ENCODE data around the gene PIGQ.

PIGQ gene

DNA sequence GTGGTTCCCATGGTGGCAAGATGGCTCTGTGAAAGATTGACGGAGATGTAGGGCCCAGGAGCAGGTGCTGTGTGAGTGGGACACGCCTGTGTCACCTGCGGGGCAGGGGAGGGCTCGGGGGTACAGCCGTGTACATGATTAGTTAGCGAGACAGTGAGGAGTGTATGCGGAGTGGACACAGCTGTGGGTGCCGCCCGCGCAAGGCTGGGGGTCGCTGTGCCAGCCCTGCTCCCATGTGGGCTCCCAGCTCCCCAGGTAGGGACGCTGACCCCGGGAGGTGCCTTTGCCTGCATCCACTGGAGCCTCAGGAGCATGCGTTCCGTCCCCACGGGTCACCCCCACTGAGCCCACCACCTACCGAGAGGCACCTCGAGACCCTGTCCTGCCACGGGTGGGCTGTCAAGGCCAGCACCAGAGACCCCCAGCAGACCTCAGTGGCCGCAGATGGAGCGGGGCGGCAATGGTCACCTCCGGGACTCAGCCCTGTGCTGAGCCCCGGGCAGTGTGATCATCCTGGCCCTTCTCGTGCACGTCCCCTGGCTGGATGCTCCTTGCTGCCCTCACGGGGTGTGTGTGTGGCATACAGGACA lies 34.8 kb upstream of the PIGQ start:
- no peak for DNase-seq

DNA sequence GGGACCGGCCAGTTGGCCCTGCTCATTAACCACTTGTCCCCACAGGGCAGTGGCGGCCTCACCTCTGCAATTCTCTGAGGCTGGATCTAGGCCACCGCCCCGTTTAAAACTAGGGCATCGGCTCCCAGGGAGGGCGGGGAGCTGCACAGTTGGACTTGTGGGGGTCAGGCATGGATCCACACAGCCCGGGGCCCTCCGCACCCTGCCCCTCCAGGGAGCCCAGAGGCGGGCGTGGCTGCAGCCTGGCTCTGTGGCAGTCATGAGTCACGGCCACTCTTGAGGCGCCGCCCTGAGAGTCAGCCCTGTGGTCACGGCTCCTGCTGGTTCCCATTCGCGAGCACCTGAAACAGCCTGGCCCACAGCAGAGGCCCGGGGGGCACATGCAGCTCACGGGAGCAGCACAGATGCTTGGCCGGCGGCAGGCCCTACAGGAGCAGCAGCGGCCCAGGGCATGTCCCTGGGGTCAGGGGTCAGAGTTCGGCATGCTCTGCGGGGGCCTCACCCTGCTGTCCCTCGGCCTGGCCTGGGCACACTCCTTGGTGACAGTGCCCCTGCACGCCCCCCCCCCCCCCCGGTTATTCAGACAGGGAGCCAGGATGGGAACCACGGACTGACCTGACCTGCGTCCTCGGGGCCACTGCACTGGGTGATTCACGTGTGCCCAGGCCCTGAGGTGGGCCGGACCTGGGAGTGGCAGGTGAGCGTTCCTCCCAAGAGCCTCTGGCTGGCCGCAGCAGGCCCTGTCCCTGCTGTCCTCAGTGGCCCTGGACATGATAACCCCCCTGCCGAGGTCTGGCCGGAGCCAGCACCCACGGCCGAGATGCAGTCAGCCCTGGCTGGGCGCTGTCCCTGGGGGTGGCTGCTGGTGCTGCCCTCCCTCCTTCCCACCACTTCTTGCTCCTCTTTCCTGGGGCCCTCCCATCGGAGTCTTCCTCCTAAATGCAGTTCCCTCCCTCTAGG lies 34.0 kb upstream of the PIGQ start:
- no peak for DNase-seq

DNA sequence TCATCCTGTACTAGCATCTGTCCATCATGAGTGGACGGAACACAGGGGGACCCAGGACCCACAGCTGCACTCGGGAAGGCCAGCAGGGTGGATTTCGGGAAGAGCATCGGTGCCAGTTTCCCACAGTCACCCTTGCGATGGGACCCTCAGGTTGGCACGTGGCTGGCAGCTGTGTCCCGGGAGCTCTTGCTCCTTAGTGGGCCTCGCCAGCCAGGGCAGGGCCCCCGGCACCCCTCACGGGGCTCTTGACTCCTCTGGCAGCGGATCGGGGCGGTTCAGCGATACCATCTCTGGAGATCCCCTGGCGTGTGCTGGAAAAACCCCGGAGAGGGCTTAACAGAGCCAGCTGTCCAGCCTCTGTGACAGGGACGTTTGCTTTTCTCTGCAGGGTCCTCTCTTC lies 33.0 kb upstream of the PIGQ start:
- DNase-seq = no peak

DNA sequence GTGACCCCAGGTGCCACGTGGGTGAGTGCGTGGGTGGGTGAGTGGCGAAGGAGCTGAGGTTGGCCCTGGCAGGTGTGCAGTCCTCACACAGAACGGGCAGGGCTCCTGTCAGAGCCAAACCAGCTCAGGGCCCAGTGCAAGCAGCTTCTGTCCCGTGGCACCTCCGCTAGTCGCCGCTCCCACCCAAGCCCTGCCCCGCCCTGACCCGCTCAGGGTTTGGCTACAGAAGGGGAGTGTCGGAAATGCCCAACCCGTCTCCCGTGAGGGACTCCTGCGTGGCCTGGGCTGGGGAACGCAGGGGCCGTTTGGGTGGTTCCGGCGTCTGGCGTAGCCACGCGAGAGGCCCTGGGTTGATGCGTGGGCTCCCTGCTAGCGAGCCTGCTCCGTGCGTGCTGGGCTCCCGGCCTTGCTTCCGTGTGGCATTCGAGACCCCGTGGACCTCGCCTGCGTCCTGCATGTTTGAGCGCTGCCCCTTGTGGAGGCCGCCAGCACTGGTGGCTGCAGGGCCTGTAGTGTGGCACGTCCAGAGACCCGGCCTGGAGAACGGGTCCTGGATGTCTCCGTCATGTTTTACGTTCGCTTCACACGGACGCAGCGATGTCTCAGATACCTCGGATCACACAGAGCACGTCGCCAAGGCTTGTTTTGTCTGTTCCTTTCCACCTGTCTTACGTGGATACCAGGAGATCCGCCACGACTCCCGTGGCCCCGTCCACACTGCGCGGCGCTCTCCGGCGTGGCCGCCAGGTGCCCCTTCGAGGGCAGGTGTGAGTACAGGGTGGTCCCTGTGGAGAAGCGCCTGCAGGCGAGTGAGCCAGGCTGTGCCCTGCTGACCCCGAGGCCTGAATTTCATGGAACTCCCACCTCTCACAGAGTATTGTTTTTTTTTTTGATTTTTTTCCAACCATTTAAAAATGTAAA lies 32.1 kb upstream of the PIGQ start:
- DNase-seq = no peak

DNA sequence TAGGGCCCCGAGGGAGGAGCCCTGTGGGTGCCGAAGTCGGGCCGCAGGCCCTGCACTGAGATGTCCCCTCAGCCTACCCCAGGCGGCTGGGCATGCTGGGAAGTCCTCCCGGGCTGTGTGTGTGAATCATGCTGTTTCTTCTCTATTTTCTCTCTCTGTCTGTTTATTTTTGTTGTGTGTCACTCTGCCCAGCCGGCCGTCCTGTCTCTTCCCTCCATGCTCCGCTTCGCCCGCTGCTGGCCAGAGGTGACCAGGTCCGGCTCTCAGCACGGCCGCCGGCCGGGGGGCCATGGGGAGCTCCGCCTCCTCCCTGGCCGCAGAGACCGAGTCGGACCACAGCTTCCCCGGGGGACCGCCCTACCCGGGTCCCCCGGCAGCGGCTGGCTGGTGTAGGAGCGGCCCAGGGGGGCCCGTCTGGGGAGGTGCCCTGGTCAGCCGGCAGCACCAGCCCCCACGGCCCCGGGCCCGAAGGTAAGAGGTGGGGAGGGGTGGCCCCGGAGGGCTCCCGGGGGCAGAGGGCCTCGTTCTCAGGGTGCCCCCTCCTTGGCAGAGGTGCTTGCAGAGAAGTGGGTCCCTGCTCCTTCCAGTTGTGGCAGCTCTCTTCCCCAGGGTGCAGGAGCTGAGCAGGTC lies 29.8 kb upstream of the PIGQ start:
- DNase-seq = no peak

DNA sequence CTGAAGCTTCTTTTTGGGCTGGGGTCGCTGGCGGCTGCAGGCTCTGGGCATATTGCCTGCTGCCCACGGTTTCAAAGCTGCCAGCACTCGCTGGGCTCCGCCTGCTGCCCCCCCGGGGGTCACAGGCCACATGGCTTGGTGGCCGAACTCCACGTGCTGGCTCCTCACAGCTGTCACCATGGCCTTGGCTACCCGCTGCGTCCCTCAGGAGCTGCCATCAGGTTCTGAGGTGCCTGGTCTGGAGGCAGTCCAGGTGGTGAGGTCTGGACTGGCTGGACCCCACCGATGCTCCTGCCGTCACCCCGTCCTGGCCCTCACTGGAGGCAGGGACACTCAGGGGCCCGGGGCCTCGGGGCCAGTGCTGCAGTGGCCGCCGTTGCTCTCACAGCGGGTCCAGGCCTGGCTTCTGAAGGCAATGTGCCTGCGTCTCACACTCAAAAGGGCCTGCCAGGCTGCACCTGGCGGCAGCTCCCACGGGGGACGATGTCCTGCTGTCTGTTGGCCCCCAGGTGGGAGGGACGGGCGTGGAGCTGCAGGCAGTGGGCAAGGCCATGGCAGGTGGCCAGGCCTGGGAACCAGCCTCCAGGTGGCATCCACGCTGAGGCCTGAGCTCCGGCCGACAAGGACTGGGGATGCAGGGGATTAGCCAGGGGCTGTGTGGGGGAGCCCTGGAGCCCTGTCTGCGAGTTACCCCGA lies 29.0 kb upstream of the PIGQ start:
- no peak for DNase-seq

DNA sequence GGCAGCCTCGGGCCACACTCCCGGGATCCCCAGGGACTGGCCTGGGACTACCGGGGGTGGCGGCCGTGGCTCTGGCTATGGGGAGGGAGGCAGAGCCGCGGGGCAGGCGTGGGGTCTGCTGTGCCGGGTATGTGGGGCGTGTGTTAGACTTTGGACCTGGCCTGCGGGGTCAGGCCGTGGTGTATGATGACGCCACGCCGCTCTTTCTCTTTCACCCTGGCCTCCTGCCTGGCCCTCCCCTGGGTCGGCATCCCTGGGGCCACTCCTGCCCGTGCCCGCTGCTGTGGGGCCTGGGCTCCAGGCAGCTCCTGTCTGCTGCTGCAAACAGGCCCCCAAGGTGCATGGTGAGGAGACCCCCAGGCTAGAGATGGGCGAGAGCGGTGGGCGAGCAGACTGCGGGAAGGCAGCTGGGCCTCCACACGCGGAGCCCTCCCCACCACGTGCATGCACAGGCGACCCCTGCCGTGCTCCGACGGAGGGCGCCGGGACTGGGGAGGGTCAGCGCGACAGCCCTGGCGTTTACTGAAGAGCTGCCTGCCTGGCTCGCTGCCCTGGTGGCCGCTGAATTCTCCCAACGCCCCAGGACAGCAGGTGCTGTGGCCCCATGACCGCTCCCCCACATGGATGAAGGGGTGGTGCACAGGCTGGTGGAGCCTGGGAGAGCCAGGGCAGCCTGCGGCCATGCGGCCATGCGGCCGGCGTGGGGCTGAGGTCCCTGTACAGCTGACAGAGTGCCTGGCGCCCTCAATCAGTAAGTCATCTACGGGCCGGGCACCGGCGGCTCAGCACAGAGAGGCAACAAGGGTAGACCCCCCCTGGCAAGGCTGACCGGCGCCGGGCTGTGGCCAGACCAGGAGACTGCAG lies 26.2 kb upstream of the PIGQ start:
- DNase-seq = no peak

DNA sequence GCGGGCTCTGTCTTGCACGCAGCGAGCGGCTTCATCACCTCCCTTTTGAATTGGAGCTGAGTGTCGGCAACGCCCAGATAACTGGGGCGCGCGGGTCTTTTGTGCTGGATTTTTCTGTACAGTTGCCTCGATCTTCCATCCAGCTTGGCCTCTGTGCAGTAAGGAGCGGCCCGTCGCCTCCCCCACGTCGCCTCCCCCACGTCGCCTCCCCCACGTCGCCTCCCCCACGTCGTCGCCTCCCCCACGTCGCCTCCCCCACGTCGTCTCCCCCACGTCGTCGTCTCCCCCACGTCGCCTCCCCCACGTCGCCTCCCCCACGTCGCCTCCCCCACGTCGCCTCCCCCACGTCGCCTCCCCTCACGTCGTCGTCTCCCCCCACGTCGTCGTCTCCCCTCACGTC lies 25.3 kb upstream of the PIGQ start:
- no peak for DNase-seq

DNA sequence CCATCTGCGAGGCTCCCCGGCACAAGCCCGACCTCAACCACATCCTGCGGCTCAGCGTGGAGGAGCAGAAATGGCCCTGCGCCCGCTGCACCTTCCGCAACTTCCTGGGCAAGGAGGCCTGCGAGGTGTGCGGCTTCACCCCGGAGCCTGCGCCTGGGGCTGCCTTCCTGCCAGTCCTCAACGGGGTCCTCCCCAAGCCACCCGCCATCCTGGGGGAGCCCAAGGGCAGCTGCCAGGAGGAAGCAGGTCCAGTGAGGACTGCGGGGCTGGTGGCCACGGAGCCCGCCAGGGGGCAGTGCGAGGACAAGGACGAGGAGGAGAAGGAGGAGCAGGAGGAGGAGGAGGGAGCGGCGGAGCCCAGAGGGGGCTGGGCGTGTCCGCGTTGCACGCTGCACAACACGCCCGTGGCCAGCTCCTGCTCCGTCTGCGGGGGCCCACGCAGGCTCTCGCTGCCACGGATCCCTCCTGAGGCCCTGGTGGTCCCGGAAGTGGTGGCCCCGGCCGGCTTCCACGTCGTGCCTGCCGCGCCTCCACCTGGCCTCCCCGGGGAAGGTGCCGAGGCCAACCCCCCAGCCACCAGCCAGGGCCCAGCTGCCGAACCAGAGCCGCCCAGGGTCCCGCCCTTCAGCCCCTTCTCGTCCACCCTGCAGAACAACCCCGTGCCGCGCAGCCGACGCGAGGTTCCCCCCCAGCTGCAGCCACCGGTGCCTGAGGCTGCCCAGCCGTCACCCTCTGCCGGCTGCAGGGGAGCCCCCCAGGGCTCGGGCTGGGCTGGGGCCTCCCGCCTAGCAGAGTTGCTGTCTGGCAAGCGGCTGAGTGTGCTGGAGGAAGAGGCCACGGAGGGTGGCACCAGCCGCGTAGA lies 22.6 kb upstream of the PIGQ start:
- DNase-seq = no peak

DNA sequence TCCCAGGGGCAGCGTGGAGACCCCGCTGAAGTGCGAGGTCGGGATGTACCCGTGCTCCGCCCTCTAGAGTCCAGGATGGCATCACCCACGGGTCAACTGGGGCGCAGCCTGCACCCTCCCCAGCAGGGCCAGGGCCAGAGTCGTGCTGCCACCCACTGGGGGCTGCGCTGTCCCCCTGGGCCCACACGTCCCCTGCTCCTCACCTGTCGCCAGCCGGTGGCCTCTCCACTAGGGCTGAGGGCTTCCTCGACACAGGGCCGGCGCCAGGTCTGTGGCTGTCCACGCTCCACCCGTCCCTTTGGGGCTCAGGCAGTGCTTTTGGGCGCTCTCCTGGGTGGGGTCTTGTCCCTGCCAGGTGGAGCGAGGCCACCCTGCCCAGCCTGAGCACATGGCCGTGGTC lies 21.2 kb upstream of the PIGQ start:
- DNase-seq = no peak

DNA sequence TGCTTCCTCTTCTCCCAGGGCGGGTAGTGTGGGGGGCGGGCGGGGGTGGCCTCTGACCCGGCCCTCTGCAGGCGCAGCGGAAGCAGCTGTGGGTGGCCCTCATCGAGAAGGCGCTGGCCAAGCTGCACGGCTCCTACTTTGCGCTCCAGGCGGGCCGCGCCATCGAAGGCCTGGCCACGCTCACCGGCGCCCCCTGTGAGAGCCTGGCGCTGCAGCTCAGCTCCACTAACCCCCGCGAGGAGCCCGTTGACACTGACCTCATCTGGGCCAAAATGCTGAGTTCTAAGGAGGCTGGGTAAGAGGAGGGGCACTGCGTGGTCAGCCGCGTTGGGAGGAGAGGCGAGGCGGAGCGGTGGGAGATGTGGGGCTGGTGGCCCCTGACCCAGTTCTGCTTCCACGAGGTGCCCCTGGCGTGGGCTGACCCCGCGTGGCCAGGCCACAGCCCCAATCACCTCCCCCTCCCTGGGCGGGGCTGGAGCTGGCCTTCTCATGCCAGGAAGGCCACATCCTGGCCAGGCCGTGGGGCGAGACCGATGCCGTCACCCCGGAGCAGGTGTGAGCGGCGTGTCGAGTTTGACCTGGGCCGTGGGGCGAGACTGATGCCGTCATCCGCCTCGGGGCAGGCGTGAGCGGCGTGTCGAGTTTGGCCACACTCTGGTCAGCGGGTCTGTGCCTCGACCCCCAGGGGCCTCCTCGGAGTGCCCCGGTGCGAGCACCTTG lies 20.1 kb upstream of the PIGQ start:
- no peak for DNase-seq

DNA sequence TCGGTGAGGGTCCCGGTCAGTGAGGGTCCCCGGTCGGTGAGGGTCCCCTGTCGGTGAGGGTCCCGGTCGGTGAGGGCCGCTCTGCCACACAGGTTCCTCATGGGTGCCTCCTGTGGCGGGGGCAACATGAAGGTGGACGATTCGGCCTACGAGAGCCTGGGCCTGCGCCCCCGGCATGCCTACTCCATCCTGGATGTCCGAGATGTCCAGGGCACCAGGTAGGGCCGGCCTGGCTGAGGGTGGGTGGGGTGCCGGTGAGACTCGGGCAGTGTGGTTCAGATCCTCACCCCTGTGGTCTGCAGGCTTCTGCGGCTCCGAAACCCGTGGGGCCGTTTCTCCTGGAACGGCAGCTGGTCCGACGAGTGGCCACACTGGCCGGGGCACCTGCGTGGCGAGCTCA lies 18.6 kb upstream of the PIGQ start:
- no peak for DNase-seq

DNA sequence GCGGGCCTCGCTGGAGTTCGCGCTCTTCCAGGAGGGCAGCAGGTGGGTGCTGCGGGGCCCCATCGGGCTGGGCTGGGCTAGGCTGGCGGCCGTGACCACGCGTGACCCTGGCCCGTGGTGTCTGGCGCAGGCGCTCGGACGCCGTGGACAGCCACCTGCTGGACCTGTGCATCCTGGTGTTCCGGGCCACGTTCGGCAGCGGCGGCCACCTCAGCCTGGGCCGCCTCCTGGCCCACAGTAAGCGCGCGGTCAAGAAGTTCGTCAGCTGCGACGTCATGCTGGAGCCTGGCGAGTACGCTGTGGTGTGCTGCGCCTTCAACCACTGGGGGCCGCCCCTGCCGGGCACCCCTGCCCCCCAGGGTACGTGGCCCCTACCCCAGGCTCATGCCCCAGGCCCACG lies 17.6 kb upstream of the PIGQ start:
- DNase-seq = no peak

DNA sequence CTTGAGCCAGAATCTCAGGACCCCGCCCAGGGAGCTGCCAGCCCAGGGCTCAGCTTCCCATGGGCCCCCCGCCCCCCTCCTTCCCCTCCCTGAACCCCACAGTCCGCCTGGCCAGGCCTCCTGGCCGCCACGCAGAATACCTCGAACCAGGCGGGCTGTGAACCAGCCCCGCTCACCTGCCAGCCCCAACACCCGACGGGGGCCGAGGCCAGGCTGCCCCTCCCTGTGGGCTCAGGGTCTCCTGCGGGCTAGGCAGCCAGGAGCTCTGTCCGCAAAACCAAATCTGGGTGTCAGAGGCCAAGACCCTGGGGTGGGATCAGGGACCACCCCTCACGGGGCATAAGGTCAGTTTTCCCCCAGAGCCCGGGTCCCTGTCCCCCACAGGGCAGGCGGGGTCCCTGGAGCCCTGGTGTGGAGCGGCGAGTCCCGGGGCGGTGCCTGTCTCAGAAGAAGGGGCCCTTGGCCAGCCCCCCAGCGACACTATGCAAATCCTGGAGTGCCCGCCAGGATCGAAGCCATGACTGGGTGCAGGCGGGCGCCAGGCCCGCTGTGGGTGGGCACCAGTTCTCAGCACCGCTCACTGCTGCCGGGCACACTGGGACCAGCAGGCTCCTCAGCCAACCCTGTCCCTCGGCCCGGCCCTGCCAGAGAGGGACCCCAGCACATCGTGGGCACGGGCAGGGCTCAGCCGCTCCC lies 16.0 kb upstream of the PIGQ start:
- no peak for DNase-seq

DNA sequence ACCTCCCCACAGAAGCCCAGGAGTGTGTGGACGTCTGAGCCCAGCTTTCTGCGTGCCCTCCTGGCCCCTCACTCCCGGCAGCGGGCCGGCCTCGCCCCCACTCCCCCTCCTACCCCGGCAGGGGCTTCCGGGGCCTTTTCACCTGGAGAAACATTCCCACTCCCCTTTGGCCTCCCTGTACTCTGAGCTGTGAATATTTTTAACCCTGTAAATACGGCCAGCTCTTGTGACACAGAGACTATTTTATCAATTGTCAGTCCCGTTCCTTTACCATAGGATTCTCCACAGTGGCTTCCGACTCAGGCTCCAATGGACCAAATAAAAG lies 15.5 kb upstream of the PIGQ start:
- no peak for DNase-seq

DNA sequence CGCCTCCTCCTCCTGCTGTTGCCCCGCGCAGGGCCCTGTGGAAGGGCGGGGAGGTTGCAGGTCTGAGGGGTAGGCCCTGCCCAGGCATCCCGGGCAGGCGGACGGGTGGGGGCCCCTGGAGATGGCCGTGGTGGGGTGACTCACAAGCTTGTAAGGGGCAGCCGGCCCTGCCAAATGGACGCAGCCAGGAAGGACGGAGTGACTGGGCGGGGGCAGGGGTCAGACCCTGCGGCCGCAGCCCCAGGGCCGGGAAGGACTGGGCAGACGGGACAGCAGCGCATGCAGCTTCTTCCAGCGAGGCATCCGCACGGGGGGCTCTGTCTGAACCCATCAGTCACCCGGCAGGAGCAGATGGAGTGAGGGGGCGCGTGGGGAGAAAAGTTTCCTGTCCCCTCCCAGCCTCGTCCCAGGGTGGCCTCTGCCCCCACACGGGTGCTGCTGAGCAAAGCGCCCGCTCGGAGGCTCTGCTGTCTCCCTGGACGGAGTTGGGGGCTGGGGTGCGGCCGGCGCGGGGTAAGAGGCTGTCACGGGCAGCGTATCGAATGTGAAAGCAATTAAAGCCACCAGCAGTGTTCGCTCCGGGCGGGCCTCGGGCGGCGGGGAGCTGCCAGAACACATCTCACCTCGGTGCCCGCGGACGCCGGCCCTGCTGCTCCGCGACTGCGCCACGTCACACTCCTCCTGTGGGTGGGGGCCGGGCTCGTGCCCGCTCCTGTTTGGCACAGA lies 15.0 kb upstream of the PIGQ start:
- DNase-seq = no peak

DNA sequence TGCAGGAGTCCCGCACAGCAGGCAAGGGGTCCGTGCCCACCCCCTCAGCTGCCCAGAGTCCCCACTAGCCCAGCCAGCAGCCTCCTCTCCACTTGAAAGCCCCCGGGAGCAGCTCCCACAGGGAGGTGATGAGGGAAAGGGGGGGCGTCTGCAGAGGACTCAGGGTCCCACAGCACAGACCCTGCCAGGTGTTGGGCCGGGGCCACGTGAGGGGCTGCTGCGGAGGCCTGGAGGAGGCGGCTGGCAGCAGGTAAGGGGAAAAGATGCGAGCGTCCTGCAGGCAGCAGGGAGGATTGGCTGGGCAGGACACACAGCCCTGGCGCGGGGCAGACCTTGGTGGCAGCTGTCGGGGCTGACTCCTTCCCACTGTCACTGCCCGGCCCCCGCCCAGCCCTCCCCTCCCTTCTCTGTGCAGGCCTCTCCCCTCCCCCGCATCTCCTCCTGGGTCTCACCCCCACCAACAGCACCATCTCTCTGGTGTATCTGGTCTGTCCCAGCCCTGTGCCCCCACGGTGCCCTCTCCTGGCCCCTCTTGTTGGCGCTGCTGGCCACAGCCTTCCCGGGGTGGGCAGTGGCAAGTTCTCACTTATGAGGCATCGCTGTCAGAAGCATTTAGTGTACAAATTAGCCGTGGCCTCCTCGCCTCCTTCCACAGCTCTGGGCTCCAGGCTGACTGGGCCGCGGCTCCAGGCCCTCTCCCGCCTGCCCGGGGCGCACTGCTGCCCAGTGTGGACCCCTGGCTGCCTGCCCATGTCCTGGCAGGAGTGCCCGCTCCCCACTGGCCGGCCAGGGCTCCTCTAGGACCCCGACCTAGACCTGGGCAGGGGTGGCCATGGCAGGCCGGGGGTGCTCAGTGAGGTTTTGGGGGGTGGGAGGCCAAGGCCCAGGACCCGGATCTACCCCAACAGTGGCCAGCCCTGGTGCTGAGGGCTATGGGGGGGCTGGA lies 14.0 kb upstream of the PIGQ start:
- no peak for DNase-seq
